Fibroblast of villous mesenchyme (primary cell): ENCODE data around the gene PITPNC1. TPM values are rescaled to one million over a fixed set of nuclear protein-coding genes. Genes with fewer than 3 reads are reported as not detected.

Source experiments
- DNase-seq: peaks from one replicate; pipeline ENCODE4 v3.0.0-alpha.2; 2010; ENCODE audit warnings: low read depth
- H3K4me3 ChIP-seq: 2 replicates; pipeline ENCODE4 v1.5.1; 2011; ENCODE audit warnings: low read depth, mild to moderate bottlenecking, low read length
- CTCF ChIP-seq: IDR thresholded peaks from 2 replicates; pipeline ENCODE4 v1.5.1; 2012; ENCODE audit warnings: low read depth, mild to moderate bottlenecking, low read length; ENCODE audit not compliant: insufficient read depth
- total RNA-seq: library from RNA; depleted of rRNA; stranded (reverse); fragments of >200 nt; gene quantifications from 2 replicates; pipeline ENCODE4 v1.2.3, GENCODE V29; 2012

The PITPNC1 gene
- total RNA-seq, 1 donor, result 4.3 TPM

- peak; percentile 18 for DNase-seq
- TF ChIP-seq CTCF, result no peak
- no peak overlapping the region for H3K4me3 ChIP-seq
These were observed 58.0 kb downstream of the PITPNC1 start for GRCh38 chr17:67435122-67435521.

GRCh38 chr17:67435786-67436185, 58.7 kb downstream of the PITPNC1 start:
- H3K4me3 ChIP-seq, result no peak overlapping the region
- TF ChIP-seq CTCF, result no peak
- no peak for DNase-seq

GRCh38 chr17:67436233-67436632, 59.2 kb downstream of the PITPNC1 start:
- DNase-seq, result no peak
- TF ChIP-seq CTCF, result no peak
- H3K4me3 ChIP-seq, result no peak overlapping the region

- no peak for DNase-seq
These were observed 61.6 kb downstream of the PITPNC1 start for GRCh38 chr17:67438667-67439066.

GRCh38 chr17:67439269-67439668, 62.2 kb downstream of the PITPNC1 start:
- no peak for TF ChIP-seq CTCF
- DNase-seq, result no peak
- no peak overlapping the region for H3K4me3 ChIP-seq

More at GRCh38 chr17:67438667-67439066, 61.6 kb downstream of the PITPNC1 start:
- TF ChIP-seq CTCF, result no peak
- H3K4me3 ChIP-seq, result no peak overlapping the region

GRCh38 chr17:67440277-67441051, 63.4 kb downstream of the PITPNC1 start:
- DNase-seq, result no peak
- no peak overlapping the region for H3K4me3 ChIP-seq
- TF ChIP-seq CTCF, result no peak
